Transverse colon (tissue), 4 donors: ENCODE measurements around the gene ZNF738.

ENCODE experiments used
- POLR2AphosphoS5 ChIP-seq, 3 donors: sonication (generic); formaldehyde crosslinking; IDR thresholded peaks; one replicate each; pipeline ENCODE4 v1.6.1; 2016; ENCODE audit warnings: antibody characterized with exemption in 3 of 3
- TF ChIP-seq, protein P1 (sequence below), 5 experiments: fragments of 200-600 bp in 3 of 5; fragments of 450-650 bp in 2 of 5; sonication (generic) in 3 of 5; IDR thresholded peaks; 1 replicate in 2 of 5; 2 replicates in 3 of 5; pipeline ENCODE4 v1.5.1; 2016 to 2017; ENCODE audit warnings: antibody characterized with exemption in 5 of 5, inconsistent platforms in 3 of 5, mild to moderate bottlenecking in 2 of 5, moderate library complexity in 1 of 5

GRCh38 chr19:21321134-21321533 lies 37.7 kb upstream of the ZNF738 start:
- no peak for TF ChIP-seq POLR2AphosphoS5 (IDR thresholded peaks at IDR 0.05)
- TF ChIP-seq, protein P1, sequence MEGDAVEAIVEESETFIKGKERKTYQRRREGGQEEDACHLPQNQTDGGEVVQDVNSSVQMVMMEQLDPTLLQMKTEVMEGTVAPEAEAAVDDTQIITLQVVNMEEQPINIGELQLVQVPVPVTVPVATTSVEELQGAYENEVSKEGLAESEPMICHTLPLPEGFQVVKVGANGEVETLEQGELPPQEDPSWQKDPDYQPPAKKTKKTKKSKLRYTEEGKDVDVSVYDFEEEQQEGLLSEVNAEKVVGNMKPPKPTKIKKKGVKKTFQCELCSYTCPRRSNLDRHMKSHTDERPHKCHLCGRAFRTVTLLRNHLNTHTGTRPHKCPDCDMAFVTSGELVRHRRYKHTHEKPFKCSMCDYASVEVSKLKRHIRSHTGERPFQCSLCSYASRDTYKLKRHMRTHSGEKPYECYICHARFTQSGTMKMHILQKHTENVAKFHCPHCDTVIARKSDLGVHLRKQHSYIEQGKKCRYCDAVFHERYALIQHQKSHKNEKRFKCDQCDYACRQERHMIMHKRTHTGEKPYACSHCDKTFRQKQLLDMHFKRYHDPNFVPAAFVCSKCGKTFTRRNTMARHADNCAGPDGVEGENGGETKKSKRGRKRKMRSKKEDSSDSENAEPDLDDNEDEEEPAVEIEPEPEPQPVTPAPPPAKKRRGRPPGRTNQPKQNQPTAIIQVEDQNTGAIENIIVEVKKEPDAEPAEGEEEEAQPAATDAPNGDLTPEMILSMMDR (IDR thresholded peaks at IDR 0.05), result no peak
